SK-N-SH (cell line): ENCODE results near the gene TAF1B. TPM values are rescaled to one million over a fixed set of nuclear protein-coding genes. Genes with fewer than 3 reads are reported as not detected.

Source experiments
- CTCF ChIA-PET: fragments of 300-600, 350-600 bp; formaldehyde crosslinking; extraction: SDS; loops from one replicate; lab custom pipeline; 2021; lab: Yijun Ruan, JAX
- POLR2A ChIA-PET: fragments of 350-600 bp; sonication (Branson Sonifier 250); formaldehyde crosslinking; extraction: SDS; loops from one replicate; lab custom pipeline; 2020; ENCODE audit warnings: antibody characterized with exemption, inconsistent platforms; lab: Yijun Ruan, JAX
- DNase-seq: peaks from one replicate; pipeline ENCODE4 v3.0.0; 2012
- H2AFZ ChIP-seq: fragments of 200-600 bp; sonication (generic); 2 replicates; pipeline ENCODE4 v1.8.1; 2016; ENCODE audit warnings: antibody characterized with exemption, mild to moderate bottlenecking, low read depth
- H3F3A ChIP-seq: fragments of 200-600 bp; sonication (generic); replicated peaks from 2 replicates; pipeline ENCODE3; 2016; ENCODE audit warnings: antibody characterized with exemption, mild to moderate bottlenecking; ENCODE audit not compliant: insufficient read depth
- H3K27ac ChIP-seq, 2 experiments: fragments of 200-500 bp in 1 of 2; fragments of 200-600 bp in 1 of 2; sonication (Bioruptor generic) in 1 of 2; sonication (generic), shearing (Covaris generic) in 1 of 2; 2 replicates each; pipeline versions ENCODE4 v1.5.1 to v1.6.1; 2014 to 2016; ENCODE audit warnings: low read depth in 2 of 2, inconsistent platforms in 1 of 2, low read length in 1 of 2, mild to moderate bottlenecking in 1 of 2, mixed read lengths in 1 of 2
- H3K27me3 ChIP-seq: fragments of 200-600 bp; sonication (generic), shearing (Covaris generic); 2 replicates; pipeline ENCODE4 v1.6.1; 2016; ENCODE audit warnings: mixed run types; ENCODE audit not compliant: insufficient read depth
- H3K36me3 ChIP-seq, 2 experiments: fragments of 200-500 bp in 1 of 2; fragments of 200-600 bp in 1 of 2; sonication (Bioruptor generic) in 1 of 2; sonication (generic) in 1 of 2; replicated peaks in 1 of 2; 2 replicates each; pipeline versions ENCODE3 to v1.5.1; 2014 to 2016; ENCODE audit warnings: low read length in 1 of 2, mild to moderate bottlenecking in 1 of 2; ENCODE audit not compliant: insufficient read depth in 2 of 2, control insufficient read depth in 1 of 2
- H3K4me1 ChIP-seq, 2 experiments: fragments of 200-500 bp in 1 of 2; fragments of 200-600 bp in 1 of 2; sonication (Bioruptor generic) in 1 of 2; sonication (generic), shearing (Covaris generic) in 1 of 2; 2 replicates each; pipeline versions ENCODE4 v1.5.1 to v1.6.1; 2014 to 2016; ENCODE audit warnings: low read depth in 1 of 2, low read length in 1 of 2, mixed run types in 1 of 2; ENCODE audit not compliant: insufficient read depth in 2 of 2, control insufficient read depth in 1 of 2
- H3K4me2 ChIP-seq: fragments of 200-600 bp; sonication (generic), shearing (Covaris generic); 2 replicates; pipeline ENCODE4 v1.6.1; 2017; ENCODE audit warnings: mixed run types
- H3K4me3 ChIP-seq, 2 experiments: fragments of 200-500 bp in 1 of 2; fragments of 200-600 bp in 1 of 2; sonication (Bioruptor generic) in 1 of 2; sonication (generic), shearing (Covaris generic) in 1 of 2; 2 replicates each; pipeline versions ENCODE4 v1.5.1 to v1.8.1; 2014 to 2016; ENCODE audit warnings: low read depth in 2 of 2, inconsistent platforms in 1 of 2, low read length in 1 of 2, mild to moderate bottlenecking in 1 of 2, mixed read lengths in 1 of 2, moderate library complexity in 1 of 2
- H3K79me2 ChIP-seq: fragments of 200-600 bp; sonication (generic); 2 replicates; pipeline ENCODE4 v1.8.1; 2017; ENCODE audit warnings: mild to moderate bottlenecking; ENCODE audit not compliant: insufficient read depth
- H3K9ac ChIP-seq: fragments of 200-600 bp; sonication (generic); 2 replicates; pipeline ENCODE4 v1.6.1; 2017; ENCODE audit warnings: mixed run types
- H3K9me2 ChIP-seq: fragments of 200-600 bp; sonication (generic); 2 replicates; pipeline ENCODE4 v1.6.1; 2017; ENCODE audit warnings: mixed run types
- H3K9me3 ChIP-seq: fragments of 200-600 bp; sonication (generic); 2 replicates; pipeline ENCODE4 v1.6.1; 2017; ENCODE audit warnings: mixed run types, mild to moderate bottlenecking, moderate library complexity
- H4K20me1 ChIP-seq: fragments of 200-600 bp; sonication (generic); 2 replicates; pipeline ENCODE4 v1.6.1; 2017; ENCODE audit warnings: mild to moderate bottlenecking, mixed run types; ENCODE audit not compliant: insufficient read depth
- CHD2 ChIP-seq: fragments of 150-350 bp; IDR thresholded peaks from 2 replicates; pipeline ENCODE4 v1.6.1; 2018; ENCODE audit warnings: low read length; ENCODE audit not compliant: partially characterized antibody
- EZH2phosphoT487 ChIP-seq: fragments of 200-600 bp; sonication (generic); IDR thresholded peaks from 2 replicates; pipeline ENCODE4 v1.6.1; 2017; ENCODE audit warnings: low read depth, mixed run types, mild to moderate bottlenecking, antibody characterized with exemption, moderate library complexity, borderline replicate concordance
- FOSL2 ChIP-seq: IDR thresholded peaks from 2 replicates; pipeline ENCODE4 v1.4.0; 2012; ENCODE audit warnings: low read depth, mild to moderate bottlenecking, moderate library complexity, borderline replicate concordance
- FOXM1 ChIP-seq: IDR thresholded peaks from 2 replicates; pipeline ENCODE4 v1.4.0; 2012; ENCODE audit warnings: low read depth, mild to moderate bottlenecking
- GABPA ChIP-seq: IDR thresholded peaks from 2 replicates; pipeline ENCODE4 v1.4.0; 2012; ENCODE audit warnings: low read depth, mild to moderate bottlenecking
- MAX ChIP-seq: IDR thresholded peaks from 2 replicates; pipeline ENCODE4 v1.4.0; 2012; ENCODE audit warnings: low read depth
- MEF2A ChIP-seq: IDR thresholded peaks from 2 replicates; pipeline ENCODE4 v1.4.0; 2012; ENCODE audit warnings: low read depth, borderline replicate concordance
- NRF1 ChIP-seq: IDR thresholded peaks from 2 replicates; pipeline ENCODE4 v1.6.1; 2012; ENCODE audit warnings: low read depth, mild to moderate bottlenecking, low read length
- RAD21 ChIP-seq: IDR thresholded peaks from 2 replicates; pipeline ENCODE4 v1.6.1; 2012; ENCODE audit warnings: mild to moderate bottlenecking, low read length
- REST ChIP-seq: IDR thresholded peaks from 2 replicates; pipeline ENCODE4 v1.6.1; 2012; ENCODE audit warnings: mild to moderate bottlenecking, low read depth, low read length, moderate library complexity
- RFX5 ChIP-seq: IDR thresholded peaks from 2 replicates; pipeline ENCODE4 v1.6.1; 2012; ENCODE audit warnings: mild to moderate bottlenecking, improper control_type of control experiment, low read length
- RXRA ChIP-seq: IDR thresholded peaks from 2 replicates; pipeline ENCODE4 v1.4.0; 2012; ENCODE audit warnings: low read depth, mild to moderate bottlenecking, borderline replicate concordance
- YY1 ChIP-seq: IDR thresholded peaks from 2 replicates; pipeline ENCODE4 v1.4.0; 2012; ENCODE audit warnings: low read depth, mild to moderate bottlenecking
- WGBS: methylation state at CpG from one replicate; pipeline ENCODE4 v1.1.6; 2017; ENCODE audit warnings: low lambda C conversion rate; 5-methylcytosine and 5-hydroxymethylcytosine counted together
- polyA plus RNA-seq, 3 experiments: library from polyadenylated mRNA; depleted of rRNA; stranded (reverse); fragments of >200 nt; gene quantifications; 2 replicates each; pipeline ENCODE4 v1.2.3, GENCODE V29; 2012
- TF ChIP-seq, protein P1 (sequence below): IDR thresholded peaks from 2 replicates; pipeline ENCODE4 v1.4.0; 2012; ENCODE audit warnings: low read depth, borderline replicate concordance
- TF ChIP-seq, protein P2 (sequence below): fragments of 200-600 bp; sonication (generic); IDR thresholded peaks from 2 replicates; pipeline ENCODE4 v1.6.1; 2017; ENCODE audit warnings: antibody characterized with exemption, mild to moderate bottlenecking, moderate library complexity
- TF ChIP-seq, protein P3 (sequence below): IDR thresholded peaks from 2 replicates; pipeline ENCODE4 v1.4.0; 2012; ENCODE audit warnings: low read depth, borderline replicate concordance

The TAF1B gene
- polyA plus RNA-seq, 1 of the 3 experiments (the other 2 are of a cell fraction) = 7.8 TPM

- DNase-seq = no peak
- ChIA-PET CTCF (interaction anchor here (0.6 to 7.7 kb wide), 4 partner anchors 18 to 167 kb away, joined by 3 to 107 read pairs (median 10); no protein-coding TSS in a partner anchor), POLR2A (no interaction called here)
- Histone ChIP-seq H3K36me3 (peaks cover 0 to 15% of the 10 kb centered on the region in 2 experiments), H3K9me2 (no peaks in the 10 kb centered on the region), H2AFZ (no peak overlapping the region), H3K9ac (no peak overlapping the region), H3K27ac (no peak overlapping the region), H3K4me3 (no peak overlapping the region), H3K27me3 (no peaks in the 10 kb centered on the region), H3K4me1 (peaks cover 0 to 17% of the 10 kb centered on the region in 2 experiments; a peak in 2 of 4 replicates), H3K4me2 (no peak overlapping the region)
- TF ChIP-seq MAX (no peak), EZH2phosphoT487 (no peak), NRF1 (no peak)
- TF ChIP-seq, all 33 proteins: peak for 0
- no peaks in the 10 kb centered on the region for H3F3A ChIP-seq
- H3K79me2 ChIP-seq = no peaks in the 10 kb centered on the region
- no peaks in the 10 kb centered on the region for H3K9me3 ChIP-seq
- 70% methylated on average over 3 of the region's 3 CpGs for WGBS
- no peaks in the 10 kb centered on the region for H4K20me1 ChIP-seq
Observed at GRCh38 chr2:9966491-9967022, 123.3 kb downstream of the TAF1B start.

DNA sequence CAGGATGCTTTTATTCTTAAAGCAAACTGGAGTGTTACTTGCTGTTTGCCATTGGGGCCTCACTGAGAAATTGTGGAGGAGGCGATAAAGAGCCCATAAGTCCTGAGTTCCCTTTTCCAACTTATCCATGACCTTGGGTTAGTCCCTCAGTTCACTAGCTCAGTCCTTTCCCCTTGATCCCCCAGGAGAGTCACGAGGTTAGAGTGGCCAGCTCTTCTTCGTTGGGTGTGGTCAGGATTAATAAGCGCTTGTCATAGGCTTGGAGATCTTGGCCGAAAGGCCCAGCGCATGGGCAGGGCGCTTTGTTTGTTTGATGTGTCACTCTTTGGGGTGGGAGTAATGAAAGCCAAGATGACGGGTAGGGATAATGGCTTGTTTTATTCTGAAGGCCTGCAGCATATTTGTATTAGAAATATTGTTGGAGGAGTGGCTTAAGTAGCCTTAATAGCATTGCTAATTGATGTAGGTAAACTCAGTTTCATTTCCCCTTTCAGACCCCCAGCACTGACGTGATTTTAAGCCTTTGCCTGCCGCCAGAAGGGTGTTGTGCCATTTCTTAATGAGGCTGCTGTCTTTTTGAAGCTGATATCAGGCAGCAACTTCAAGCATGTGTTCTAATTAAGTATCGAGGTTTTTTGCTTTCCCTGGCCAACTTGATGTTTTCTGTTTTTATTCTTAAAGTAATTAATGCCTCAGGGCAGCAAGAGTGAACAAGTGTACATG is 123.9 kb downstream of the TAF1B start:
- WGBS = 83% methylated on average over 11 of the region's 11 CpGs
- no peak overlapping the region; a peak in 1 of 4 replicates for H3K27ac ChIP-seq
- H3K9me2 ChIP-seq = no peaks in the 10 kb centered on the region
- H3K36me3 ChIP-seq = peaks cover 0 to 15% of the 10 kb centered on the region in 2 experiments
- H3K9ac ChIP-seq = no peak overlapping the region
- peaks cover 0 to 17% of the 10 kb centered on the region in 2 experiments; a peak in 2 of 4 replicates for H3K4me1 ChIP-seq
- no peaks in the 10 kb centered on the region for H3K27me3 ChIP-seq
- no peaks in the 10 kb centered on the region for H3F3A ChIP-seq
- no peak overlapping the region for H3K4me2 ChIP-seq
- H3K4me3 ChIP-seq = no peak overlapping the region
- CTCF ChIA-PET = interaction anchor here (0.9 to 7.7 kb wide), 8 partner anchors 10 to 168 kb away, joined by 3 to 107 read pairs (median 4); no protein-coding TSS in a partner anchor
- no peaks in the 10 kb centered on the region for H3K9me3 ChIP-seq
- no peak for TF ChIP-seq FOSL2
- no peak for TF ChIP-seq GABPA
- no peak for TF ChIP-seq RXRA
- no peak for TF ChIP-seq CHD2
- TF ChIP-seq MEF2A = no peak
- no peak for TF ChIP-seq REST
- TF ChIP-seq RAD21 = no peak
- TF ChIP-seq EZH2phosphoT487 = no peak
- TF ChIP-seq FOXM1 = no peak
- TF ChIP-seq, protein P1, sequence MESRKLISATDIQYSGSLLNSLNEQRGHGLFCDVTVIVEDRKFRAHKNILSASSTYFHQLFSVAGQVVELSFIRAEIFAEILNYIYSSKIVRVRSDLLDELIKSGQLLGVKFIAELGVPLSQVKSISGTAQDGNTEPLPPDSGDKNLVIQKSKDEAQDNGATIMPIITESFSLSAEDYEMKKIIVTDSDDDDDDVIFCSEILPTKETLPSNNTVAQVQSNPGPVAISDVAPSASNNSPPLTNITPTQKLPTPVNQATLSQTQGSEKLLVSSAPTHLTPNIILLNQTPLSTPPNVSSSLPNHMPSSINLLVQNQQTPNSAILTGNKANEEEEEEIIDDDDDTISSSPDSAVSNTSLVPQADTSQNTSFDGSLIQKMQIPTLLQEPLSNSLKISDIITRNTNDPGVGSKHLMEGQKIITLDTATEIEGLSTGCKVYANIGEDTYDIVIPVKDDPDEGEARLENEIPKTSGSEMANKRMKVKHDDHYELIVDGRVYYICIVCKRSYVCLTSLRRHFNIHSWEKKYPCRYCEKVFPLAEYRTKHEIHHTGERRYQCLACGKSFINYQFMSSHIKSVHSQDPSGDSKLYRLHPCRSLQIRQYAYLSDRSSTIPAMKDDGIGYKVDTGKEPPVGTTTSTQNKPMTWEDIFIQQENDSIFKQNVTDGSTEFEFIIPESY = no peak
- no peak for TF ChIP-seq YY1
- no peak for TF ChIP-seq RFX5
- TF ChIP-seq, protein P2, sequence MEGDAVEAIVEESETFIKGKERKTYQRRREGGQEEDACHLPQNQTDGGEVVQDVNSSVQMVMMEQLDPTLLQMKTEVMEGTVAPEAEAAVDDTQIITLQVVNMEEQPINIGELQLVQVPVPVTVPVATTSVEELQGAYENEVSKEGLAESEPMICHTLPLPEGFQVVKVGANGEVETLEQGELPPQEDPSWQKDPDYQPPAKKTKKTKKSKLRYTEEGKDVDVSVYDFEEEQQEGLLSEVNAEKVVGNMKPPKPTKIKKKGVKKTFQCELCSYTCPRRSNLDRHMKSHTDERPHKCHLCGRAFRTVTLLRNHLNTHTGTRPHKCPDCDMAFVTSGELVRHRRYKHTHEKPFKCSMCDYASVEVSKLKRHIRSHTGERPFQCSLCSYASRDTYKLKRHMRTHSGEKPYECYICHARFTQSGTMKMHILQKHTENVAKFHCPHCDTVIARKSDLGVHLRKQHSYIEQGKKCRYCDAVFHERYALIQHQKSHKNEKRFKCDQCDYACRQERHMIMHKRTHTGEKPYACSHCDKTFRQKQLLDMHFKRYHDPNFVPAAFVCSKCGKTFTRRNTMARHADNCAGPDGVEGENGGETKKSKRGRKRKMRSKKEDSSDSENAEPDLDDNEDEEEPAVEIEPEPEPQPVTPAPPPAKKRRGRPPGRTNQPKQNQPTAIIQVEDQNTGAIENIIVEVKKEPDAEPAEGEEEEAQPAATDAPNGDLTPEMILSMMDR = no peak
- TF ChIP-seq, protein P3, sequence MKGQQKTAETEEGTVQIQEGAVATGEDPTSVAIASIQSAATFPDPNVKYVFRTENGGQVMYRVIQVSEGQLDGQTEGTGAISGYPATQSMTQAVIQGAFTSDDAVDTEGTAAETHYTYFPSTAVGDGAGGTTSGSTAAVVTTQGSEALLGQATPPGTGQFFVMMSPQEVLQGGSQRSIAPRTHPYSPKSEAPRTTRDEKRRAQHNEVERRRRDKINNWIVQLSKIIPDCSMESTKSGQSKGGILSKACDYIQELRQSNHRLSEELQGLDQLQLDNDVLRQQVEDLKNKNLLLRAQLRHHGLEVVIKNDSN = no peak
- TF ChIP-seq MAX = no peak
- DNase-seq = no peak
- POLR2A ChIA-PET = no interaction called here
- H2AFZ ChIP-seq = no peak overlapping the region
- H4K20me1 ChIP-seq = no peaks in the 10 kb centered on the region
- H3K79me2 ChIP-seq = no peaks in the 10 kb centered on the region
